ENCODE measurements around the gene G3BP1.
"Not testable (repeated sequence)": the region's sequence is repeated elsewhere in the genome, so short reads cannot be mapped to it uniquely, and the experiment has no call there.

The G3BP1 gene

GRCh38 chr5:151771259-151772028 lies at the start of gene G3BP1:
G3BP1 (plus strand) TSS chr5:151771954; CDS start chr5:151786621, 14,667 bp downstream.
- peak; percentile 100 for DNase-seq

GRCh38 chr5:151722546-151722945 lies 49.2 kb upstream of the G3BP1 start:
- DNase-seq, result no peak

- DNase-seq, result no peak
These were observed 47.4 kb upstream of the G3BP1 start for GRCh38 chr5:151724360-151724759.

- not testable (repeated sequence) for DNase-seq
These were observed 42.2 kb upstream of the G3BP1 start for GRCh38 chr5:151729597-151729996.

- DNase-seq, result no peak
These were observed 41.4 kb upstream of the G3BP1 start for GRCh38 chr5:151730381-151730780.

GRCh38 chr5:151733358-151734063 lies 38.2 kb upstream of the G3BP1 start:
- DNase-seq, result no peak

- DNase-seq, result no peak
These were observed 37.7 kb upstream of the G3BP1 start for GRCh38 chr5:151734064-151734408.

- no peak for DNase-seq
These were observed 36.1 kb upstream of the G3BP1 start for GRCh38 chr5:151735646-151736045.

GRCh38 chr5:151737431-151737830 lies 34.3 kb upstream of the G3BP1 start:
- DNase-seq, result no peak

GRCh38 chr5:151738125-151738848 lies 33.5 kb upstream of the G3BP1 start:
- DNase-seq, result no peak

- DNase-seq, result no peak
These were observed 32.4 kb upstream of the G3BP1 start for GRCh38 chr5:151739395-151739794.

- no peak for DNase-seq
These were observed 31.8 kb upstream of the G3BP1 start for GRCh38 chr5:151739939-151740335.

GRCh38 chr5:151740336-151740942 lies 31.3 kb upstream of the G3BP1 start:
- DNase-seq, result peak; percentile 56 to 66

- DNase-seq, result no peak
These were observed 30.8 kb upstream of the G3BP1 start for GRCh38 chr5:151740958-151741373.

- DNase-seq, result no peak
These were observed 29.9 kb upstream of the G3BP1 start for GRCh38 chr5:151741678-151742423.

- DNase-seq, result no peak
These were observed 28.9 kb upstream of the G3BP1 start for GRCh38 chr5:151742870-151743294.

GRCh38 chr5:151743530-151743929 lies 28.2 kb upstream of the G3BP1 start:
- DNase-seq, result no peak

GRCh38 chr5:151745071-151745705 lies 26.6 kb upstream of the G3BP1 start:
- peak; percentile 44 to 70 for DNase-seq

GRCh38 chr5:151750121-151750520 lies 21.6 kb upstream of the G3BP1 start:
- DNase-seq, result no peak

GRCh38 chr5:151751091-151751490 lies 20.7 kb upstream of the G3BP1 start:
- DNase-seq, result peak in 1 of 2 donors; percentile 55

GRCh38 chr5:151751593-151751992 lies 20.2 kb upstream of the G3BP1 start:
- no peak for DNase-seq

GRCh38 chr5:151755383-151755782 lies 16.4 kb upstream of the G3BP1 start:
- DNase-seq, result no peak

Measured in CD4-positive, alpha-beta T cell treated with Interleukin-4 for 1 hour (primary cell).